Gastroesophageal sphincter (tissue), 4 donors: ENCODE results near the gene TANGO6. TPM values are rescaled to one million over a fixed set of nuclear protein-coding genes. Genes with fewer than 3 reads are reported as not detected.

ENCODE experiments used
- ATAC-seq: fragments of 150-250 bp; one replicate; pipeline ENCODE4 v1.9.1; 2016; ENCODE audit warnings: mild to moderate bottlenecking, moderate library complexity
- H3K27ac ChIP-seq, 4 donors: fragments of 200-600 bp; sonication (generic) in 3 of 4; 1 replicate in 3 of 4; 2 replicates in 1 of 4; pipeline ENCODE4 v1.5.1; 2016 to 2019
- H3K27me3 ChIP-seq: fragments of 200-600 bp; sonication (generic); one replicate; pipeline ENCODE4 v1.5.1; 2019
- H3K36me3 ChIP-seq, 2 donors: fragments of 200-600 bp; sonication (generic); one replicate each; pipeline ENCODE4 v1.5.1; 2019; ENCODE audit warnings: control low read depth in 1 of 2
- H3K4me1 ChIP-seq, 3 donors: fragments of 200-600 bp; sonication (generic); 1 replicate in 2 of 3; 2 replicates in 1 of 3; pipeline ENCODE4 v1.5.1; 2016 to 2019; ENCODE audit warnings: control low read depth in 2 of 3
- H3K4me3 ChIP-seq, 2 donors: fragments of 200-600 bp; sonication (generic); one replicate each; pipeline ENCODE4 v1.5.1; 2019; ENCODE audit warnings: mild to moderate bottlenecking in 1 of 2, moderate library complexity in 1 of 2
- H3K9me3 ChIP-seq, 3 donors: fragments of 200-600 bp; sonication (generic); one replicate each; pipeline ENCODE4 v1.5.1; 2017 to 2019; ENCODE audit warnings: control low read depth in 2 of 3
- EP300 ChIP-seq: sonication (generic); formaldehyde crosslinking; IDR thresholded peaks from one replicate; pipeline ENCODE4 v1.6.1; 2017; ENCODE audit warnings: antibody characterized with exemption, mild to moderate bottlenecking
- POLR2A ChIP-seq, 2 donors: fragments of 450-650 bp; IDR thresholded peaks; one replicate each; pipeline ENCODE4 v1.6.1; 2017; ENCODE audit warnings: antibody characterized with exemption in 2 of 2, mild to moderate bottlenecking in 2 of 2, moderate library complexity in 1 of 2
- POLR2AphosphoS5 ChIP-seq: sonication (generic); formaldehyde crosslinking; IDR thresholded peaks from one replicate; pipeline ENCODE4 v1.6.1; 2017; ENCODE audit warnings: antibody characterized with exemption
- WGBS, 2 donors: methylation state at CpG; one replicate each; pipeline ENCODE4 v1.1.5; 2018; ENCODE audit warnings: low coverage in 1 of 2; 5-methylcytosine and 5-hydroxymethylcytosine counted together
- total RNA-seq, 4 donors: library from RNA; depleted of rRNA; stranded (reverse); fragments of >200 nt; gene quantifications; one replicate each; pipeline ENCODE4 v1.1.0, GENCODE V29; 2016
- TF ChIP-seq, protein P1 (sequence below), 4 experiments: fragments of 200-600 bp in 2 of 4; fragments of 450-650 bp in 2 of 4; sonication (generic) in 1 of 4; IDR thresholded peaks; one replicate each; pipeline ENCODE4 v1.5.1; 2017 to 2019; ENCODE audit warnings: antibody characterized with exemption in 4 of 4, mild to moderate bottlenecking in 2 of 4, moderate library complexity in 2 of 4

TANGO6 gene
- total RNA-seq, 4 donors from 2014 or later: 19.5 to 29.7 (median 21.0) TPM

DNA sequence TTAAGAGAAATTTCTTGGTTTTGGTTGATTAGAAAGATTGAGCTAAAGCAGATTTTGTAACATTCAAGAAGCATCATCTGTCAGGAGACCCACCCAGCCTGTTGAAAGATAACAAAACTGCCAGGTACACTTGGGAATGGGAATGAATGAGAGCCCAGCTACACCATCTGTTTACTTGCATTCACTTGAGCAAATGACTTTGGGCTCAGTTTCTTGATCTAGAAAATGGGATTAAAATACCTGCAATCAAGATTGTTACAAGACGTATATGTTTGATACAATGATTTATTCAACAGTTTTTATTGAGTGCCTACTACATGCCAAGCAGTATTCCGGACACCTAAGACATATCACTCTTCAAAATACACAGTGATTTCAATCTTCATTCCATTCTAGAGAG, 185.8 kb downstream of the TANGO6 start:
- Histone ChIP-seq H3K36me3 (peaks cover 0 to 31% of the 10 kb centered on the region in 2 donors), H3K27ac (no peak overlapping the region), H3K4me1 (no peaks in the 10 kb centered on the region), H3K9me3 (no peaks in the 10 kb centered on the region), H3K4me3 (no peak overlapping the region), H3K27me3 (no peaks in the 10 kb centered on the region)
- WGBS, 2 donors: 86 to 97% methylated on average over 2 of the region's 2 CpGs
- ATAC-seq: no peak
- TF ChIP-seq, protein P1, sequence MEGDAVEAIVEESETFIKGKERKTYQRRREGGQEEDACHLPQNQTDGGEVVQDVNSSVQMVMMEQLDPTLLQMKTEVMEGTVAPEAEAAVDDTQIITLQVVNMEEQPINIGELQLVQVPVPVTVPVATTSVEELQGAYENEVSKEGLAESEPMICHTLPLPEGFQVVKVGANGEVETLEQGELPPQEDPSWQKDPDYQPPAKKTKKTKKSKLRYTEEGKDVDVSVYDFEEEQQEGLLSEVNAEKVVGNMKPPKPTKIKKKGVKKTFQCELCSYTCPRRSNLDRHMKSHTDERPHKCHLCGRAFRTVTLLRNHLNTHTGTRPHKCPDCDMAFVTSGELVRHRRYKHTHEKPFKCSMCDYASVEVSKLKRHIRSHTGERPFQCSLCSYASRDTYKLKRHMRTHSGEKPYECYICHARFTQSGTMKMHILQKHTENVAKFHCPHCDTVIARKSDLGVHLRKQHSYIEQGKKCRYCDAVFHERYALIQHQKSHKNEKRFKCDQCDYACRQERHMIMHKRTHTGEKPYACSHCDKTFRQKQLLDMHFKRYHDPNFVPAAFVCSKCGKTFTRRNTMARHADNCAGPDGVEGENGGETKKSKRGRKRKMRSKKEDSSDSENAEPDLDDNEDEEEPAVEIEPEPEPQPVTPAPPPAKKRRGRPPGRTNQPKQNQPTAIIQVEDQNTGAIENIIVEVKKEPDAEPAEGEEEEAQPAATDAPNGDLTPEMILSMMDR (IDR thresholded peaks at IDR 0.05): no peak
- TF ChIP-seq EP300 (no peak), POLR2A (IDR thresholded peaks at IDR 0.05) (no peak), POLR2AphosphoS5 (no peak)

DNA sequence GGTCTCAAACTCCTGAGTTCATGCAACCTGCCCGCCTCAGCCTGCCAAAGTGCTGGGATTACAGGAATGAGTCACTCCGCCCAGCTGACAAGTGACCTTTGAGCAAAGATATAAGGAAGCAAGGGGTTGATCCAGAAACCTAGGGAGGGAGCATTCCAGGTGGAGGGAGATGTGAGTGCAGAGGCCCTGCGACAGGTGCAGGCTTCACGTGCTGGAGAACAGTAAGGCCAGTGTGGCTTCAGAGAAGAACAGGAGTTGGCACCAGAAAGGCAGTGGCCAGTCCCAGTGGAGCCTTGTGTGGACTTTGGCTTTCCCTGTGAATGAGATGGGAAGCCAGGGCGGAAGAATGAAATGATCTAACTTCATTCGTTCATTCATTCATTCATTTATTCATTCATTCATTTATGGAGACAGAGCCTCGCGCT, 188.6 kb downstream of the TANGO6 start:
- Histone ChIP-seq H3K9me3 (no peaks in the 10 kb centered on the region), H3K27me3 (no peaks in the 10 kb centered on the region), H3K27ac (no peak overlapping the region), H3K4me1 (peaks cover 0 to 4% (median 0%) of the 10 kb centered on the region in 3 donors), H3K36me3 (peaks cover 0 to 15% of the 10 kb centered on the region in 2 donors), H3K4me3 (no peak overlapping the region)
- TF ChIP-seq, protein P1 (IDR thresholded peaks at IDR 0.05): no peak
- TF ChIP-seq POLR2A (IDR thresholded peaks at IDR 0.05): no peak
- no peak for TF ChIP-seq EP300
- no peak for TF ChIP-seq POLR2AphosphoS5
- 91 to 95% methylated on average over 6 of the region's 8 CpGs for WGBS, 2 donors
- ATAC-seq: no peak

DNA sequence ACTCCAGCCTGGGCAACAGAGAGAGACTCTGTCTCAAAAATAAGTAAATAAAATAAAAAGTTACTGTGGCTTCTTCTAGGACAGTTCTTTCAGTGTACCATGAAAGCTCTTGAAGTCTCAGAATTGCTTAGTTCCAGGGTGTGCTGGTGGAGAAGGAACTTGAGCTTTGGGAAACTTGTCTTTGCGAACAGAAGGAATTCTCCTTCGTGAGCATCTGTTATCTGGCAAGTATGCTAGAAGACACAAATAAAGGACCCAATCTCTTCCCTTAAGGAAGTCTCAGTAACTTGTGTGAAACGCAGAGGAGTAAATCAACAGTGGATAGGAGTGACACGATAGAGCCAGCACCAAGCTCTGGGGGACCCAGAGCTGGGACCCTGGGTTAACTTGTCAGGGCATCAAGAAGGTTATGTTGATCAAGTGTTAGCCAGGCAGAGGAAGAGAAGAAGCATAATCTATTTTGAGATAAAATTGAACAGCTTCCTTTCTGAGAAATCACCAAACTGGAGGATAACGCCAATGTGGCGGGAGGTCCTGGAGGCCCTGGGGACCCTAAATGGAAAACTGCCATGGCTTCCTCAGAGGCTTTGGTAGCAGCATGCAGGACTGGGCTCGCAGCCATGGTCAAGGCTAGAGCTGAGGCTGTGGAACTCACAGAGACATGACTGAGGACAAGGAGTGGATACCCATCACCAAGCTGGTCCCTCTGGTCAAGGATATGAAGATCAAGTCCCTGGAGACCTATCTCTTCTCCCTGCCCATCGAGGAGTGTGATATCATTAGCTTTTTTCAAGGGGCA, 190.0 kb downstream of the TANGO6 start:
- no peak for ATAC-seq
- WGBS, 2 donors: 83 to 92% methylated on average over 5 to 6 of the region's 8 CpGs

DNA sequence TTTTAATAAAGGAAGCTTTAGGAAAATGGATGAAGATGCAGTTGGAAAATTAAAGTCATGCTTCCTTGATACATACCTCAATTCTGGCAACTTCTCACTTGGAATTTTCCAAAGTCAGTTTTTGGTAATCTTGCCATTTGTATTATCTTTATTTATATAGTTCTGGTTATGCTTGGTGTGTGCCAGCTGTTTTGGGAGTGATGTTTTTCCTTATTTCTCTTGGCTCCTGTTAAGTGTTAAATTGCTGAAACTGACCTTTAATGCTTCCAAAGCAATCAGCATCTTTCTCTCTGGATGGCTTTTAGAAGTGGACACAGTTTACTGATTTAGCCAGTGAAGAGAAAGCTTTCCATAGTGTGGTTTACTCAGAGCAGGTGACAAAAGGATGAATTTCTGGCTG, 192.0 kb downstream of the TANGO6 start:
- H3K4me3 ChIP-seq: no peak overlapping the region
- TF ChIP-seq POLR2AphosphoS5: no peak
- TF ChIP-seq EP300: no peak
- TF ChIP-seq, protein P1 (IDR thresholded peaks at IDR 0.05): no peak
- no peak for TF ChIP-seq POLR2A (IDR thresholded peaks at IDR 0.05)
- no peak for ATAC-seq
- no peaks in the 10 kb centered on the region for H3K27me3 ChIP-seq
- H3K27ac ChIP-seq: no peak overlapping the region
- H3K36me3 ChIP-seq: peaks cover 0 to 27% of the 10 kb centered on the region in 2 donors
- peaks cover 0 to 4% (median 0%) of the 10 kb centered on the region in 3 donors for H3K4me1 ChIP-seq
- H3K9me3 ChIP-seq: no peaks in the 10 kb centered on the region

More for the DNA sequence above, 190.0 kb downstream of the TANGO6 start:
- Histone ChIP-seq H3K4me1 (peaks cover 0 to 4% (median 0%) of the 10 kb centered on the region in 3 donors), H3K36me3 (peaks cover 0 to 15% of the 10 kb centered on the region in 2 donors), H3K27ac (no peak overlapping the region), H3K27me3 (no peaks in the 10 kb centered on the region), H3K9me3 (no peaks in the 10 kb centered on the region), H3K4me3 (no peak overlapping the region)
- TF ChIP-seq EP300: no peak
- TF ChIP-seq POLR2AphosphoS5: no peak
- TF ChIP-seq POLR2A (IDR thresholded peaks at IDR 0.05): no peak
- TF ChIP-seq, protein P1 (IDR thresholded peaks at IDR 0.05): no peak
